K562 (cell line): Measurements from ENCODE around the gene GPSM3. TPM values are rescaled to one million over a fixed set of nuclear protein-coding genes. Genes with fewer than 3 reads are reported as not detected.

Source experiments
- ARID3B ChIP-seq: fragments of 250-450 bp; sonication (Bioruptor Pico); IDR thresholded peaks from 2 replicates; pipeline ENCODE4 v1.4.0; 2020; ENCODE audit warnings: borderline replicate concordance
- HDAC6 ChIP-seq: IDR thresholded peaks from 2 replicates; pipeline ENCODE4 v1.6.1; 2012; ENCODE audit warnings: low read depth, mild to moderate bottlenecking, control low read depth, inconsistent platforms, low read length, moderate library complexity
- RREB1 ChIP-seq: fragments of 250-450 bp; sonication (Bioruptor Pico); IDR thresholded peaks from 2 replicates; pipeline ENCODE4 v1.4.0; 2020
- USF2 ChIP-seq: sonication (generic); formaldehyde crosslinking; IDR thresholded peaks from 2 replicates; pipeline ENCODE4 v1.5.0; 2020; ENCODE audit warnings: missing genetic modification reagents
- polyA plus RNA-seq, 8 experiments: library from polyadenylated mRNA; depleted of rRNA in 4 of 8; stranded (reverse) in 5 of 8; unstranded in 3 of 8; fragments of >200 nt; fragmentation: Nextera tagmentation in 2 of 8; fragmentation: Illumina TruSeq in 1 of 8; extraction: Ambion mirVana in 2 of 8; extraction: Trizol in 1 of 8; gene quantifications; 2 replicates each; pipeline versions ENCODE4 v1.2.1 to v1.2.3, GENCODE V29; 2011 to 2014; ENCODE audit warnings: inconsistent platforms in 1 of 8, missing spikeins in 1 of 8
- total RNA-seq, 7 experiments: library from RNA; depleted of rRNA in 6 of 7; stranded (reverse); fragments of >200 nt in 6 of 7; fragmentation: Illumina TruSeq in 2 of 7; extraction: Trizol in 2 of 7; gene quantifications; 2 replicates each; pipeline versions ENCODE4 v1.2.1 to v1.2.3, GENCODE V29; 2011 to 2021; ENCODE audit warnings: low replicate concordance in 1 of 7

GPSM3 gene
- total and polyA plus RNA-seq, 9 of the 15 experiments (the other 6 are each of a cell fraction or from before 2014, with no cell fraction given): 5.3 to 42.6 (median 24.4) TPM

GRCh38 chr6:32213649-32214048 is 21.2 kb upstream of the GPSM3 start (continued):
- TF ChIP-seq USF2 (CRISPR knock-in tag) (no peak), RREB1 (CRISPR knock-in tag) (no peak), HDAC6 (no peak), ARID3B (CRISPR knock-in tag) (no peak)
